Measurements from ENCODE around the gene PRDX6. TPM values are rescaled to one million over a fixed set of nuclear protein-coding genes. Genes with fewer than 3 reads are reported as not detected.

Gene PRDX6
- total and polyA plus RNA-seq, 5 experiments from 2014 or later: 109 to 269 (median 181) TPM

- no peak overlapping the region for H3K4me3 Mint-ChIP-seq
- H3K9me3 Mint-ChIP-seq: no peaks in the 10 kb centered on the region
- H3K27me3 Mint-ChIP-seq: no peaks in the 10 kb centered on the region
- no peak for ATAC-seq
- peaks cover 18 to 50% (median 28%) of the 10 kb centered on the region in 4 donors for H3K4me1 Mint-ChIP-seq
- peak overlapping the region in 2 of 10 donors; percentile 20 to 67 for H3K27ac Mint-ChIP-seq
- H3K36me3 Mint-ChIP-seq: no peaks in the 10 kb centered on the region
- no peak for DNase-seq
- POLR2A ChIA-PET: no interaction called here
Observed at GRCh38 chr1:173530795-173531693, 53.9 kb downstream of the PRDX6 start.

GRCh38 chr1:173532237-173532636 lies 55.1 kb downstream of the PRDX6 start:
- Mint-ChIP-seq H3K27ac (peak overlapping the region in 9 of 10 donors; percentile 5 to 91 (median 63)), H3K36me3 (no peaks in the 10 kb centered on the region), H3K27me3 (no peaks in the 10 kb centered on the region), H3K4me1 (peaks cover 18 to 45% (median 27%) of the 10 kb centered on the region in 4 donors), H3K4me3 (peak overlapping the region; percentile 26 to 81 (median 62)), H3K9me3 (no peaks in the 10 kb centered on the region)
- ATAC-seq: no peak
- POLR2A ChIA-PET: no interaction called here
- DNase-seq: peak in 1 of 10 donors; percentile 12

GRCh38 chr1:173536223-173536622 lies 59.1 kb downstream of the PRDX6 start:
- no peak for ATAC-seq
- H3K36me3 Mint-ChIP-seq: peaks cover 0 to 14% (median 0%) of the 10 kb centered on the region in 3 donors
- H3K4me3 Mint-ChIP-seq: no peak overlapping the region
- no peak overlapping the region for H3K27ac Mint-ChIP-seq
- no peak for DNase-seq
- H3K4me1 Mint-ChIP-seq: peaks cover 6 to 19% (median 10%) of the 10 kb centered on the region in 4 donors
- H3K9me3 Mint-ChIP-seq: peaks cover 0 to 8% (median 3%) of the 10 kb centered on the region in 9 donors
- POLR2A ChIA-PET: no interaction called here
- H3K27me3 Mint-ChIP-seq: peaks cover 0 to 3% (median 0%) of the 10 kb centered on the region in 5 donors

Other genes starting within 250 kb of the PRDX6 start
- gene SLC9C2, start 125.7 kb downstream of the PRDX6 start, total RNA-seq: not detected
- not detected for gene SLC9C2, start 125.7 kb downstream of the PRDX6 start, polyA plus RNA-seq
- gene TEX50, start 158.0 kb downstream of the PRDX6 start, total RNA-seq: not detected
- not detected for gene TEX50, start 158.0 kb downstream of the PRDX6 start, polyA plus RNA-seq
- not detected for gene ANKRD45, start 192.5 kb downstream of the PRDX6 start, total RNA-seq
- not detected for gene ANKRD45, start 192.5 kb downstream of the PRDX6 start, polyA plus RNA-seq
- 10 to 100 TPM; 34.5 to 40.8 TPM for gene KLHL20, start 237.6 kb downstream of the PRDX6 start, total RNA-seq
- gene KLHL20, start 237.6 kb downstream of the PRDX6 start, polyA plus RNA-seq: 10 to 100 TPM; 21.1 to 27.1 (median 21.9) TPM

All from naive thymus-derived CD8-positive, alpha-beta T cell (primary cell).